Putamen (tissue), 1 donor: Measurements from ENCODE around the gene ALDH1L1.

ENCODE experiments used
- DNase-seq: peaks from one replicate; pipeline ENCODE4 v3.0.0-alpha.2; 2016; ENCODE audit warnings: low spot score

The ALDH1L1 gene

DNA sequence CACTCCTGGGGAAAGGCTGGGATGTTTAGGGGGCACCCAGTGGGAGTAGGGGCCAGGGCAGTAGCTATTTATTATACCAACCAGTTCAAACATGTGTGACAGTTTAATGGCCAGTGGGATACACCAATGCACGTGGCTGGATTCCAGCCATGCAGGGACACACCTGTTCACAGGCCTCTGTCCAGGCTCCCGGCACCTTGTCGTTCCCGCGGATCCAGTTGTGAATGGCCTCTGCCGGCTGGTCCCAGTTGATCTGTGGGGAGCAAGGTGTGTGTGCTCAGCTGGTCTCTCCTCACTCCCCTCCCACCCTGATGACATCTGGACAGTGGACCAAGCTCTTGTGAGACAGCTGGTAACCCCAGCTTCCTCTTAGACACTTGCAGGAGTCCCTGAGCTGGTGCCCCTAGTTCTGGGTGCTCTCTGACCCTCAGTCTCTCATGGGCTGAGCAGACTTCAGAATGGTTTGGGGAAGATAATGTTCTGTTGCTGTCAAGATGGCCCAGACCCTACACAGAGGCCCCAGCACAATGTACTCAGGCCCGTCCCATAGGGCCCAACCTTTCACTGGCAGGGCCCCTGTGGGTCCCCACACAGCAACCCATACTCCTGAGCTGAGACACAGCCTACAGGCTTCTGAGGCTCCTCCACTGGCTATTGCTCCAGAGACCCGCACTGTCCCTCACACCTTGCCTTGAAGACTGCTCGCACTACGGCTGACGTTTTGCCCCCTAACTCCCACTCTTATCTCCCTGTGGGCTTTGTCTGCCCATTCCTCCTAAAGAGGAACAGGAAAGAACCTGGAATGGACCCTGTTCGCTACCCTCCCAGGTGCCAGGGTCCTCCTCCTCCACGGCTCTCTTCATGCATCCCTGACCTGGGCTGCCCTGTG is 25.8 kb downstream of the ALDH1L1 start:
- DNase-seq = no peak

DNA sequence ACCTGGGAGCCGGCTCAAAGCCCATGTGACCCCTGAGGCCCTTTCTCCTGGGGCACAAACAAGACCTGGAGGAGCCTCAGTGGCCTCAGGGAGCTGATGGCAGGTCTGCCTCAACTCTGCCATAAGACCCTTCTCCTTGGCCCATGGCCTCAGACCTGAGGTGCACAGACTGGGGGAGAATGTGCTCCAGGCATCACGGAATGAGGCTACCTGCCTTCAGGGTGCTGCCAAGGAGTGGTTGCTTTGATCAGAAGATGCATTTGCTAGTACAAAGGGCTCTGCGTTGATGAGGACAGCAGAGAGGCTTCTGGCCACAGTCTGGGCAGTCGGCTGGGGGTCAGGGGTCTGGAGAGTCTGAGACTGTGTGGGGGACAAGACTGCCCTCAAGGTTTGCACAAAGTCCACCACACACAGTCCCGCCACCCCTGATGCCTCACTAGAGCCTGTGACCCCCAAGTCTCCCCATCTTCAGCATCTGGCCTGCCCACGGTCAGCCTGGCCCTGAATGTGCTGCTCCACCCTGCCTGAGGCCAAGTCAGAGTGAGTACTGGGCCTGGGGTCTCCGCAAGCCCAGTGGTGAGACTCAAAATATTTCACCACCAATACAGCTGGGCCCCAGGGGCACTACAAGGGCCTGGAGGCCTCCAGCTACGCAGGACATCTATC is 26.6 kb downstream of the ALDH1L1 start:
- DNase-seq = no peak

DNA sequence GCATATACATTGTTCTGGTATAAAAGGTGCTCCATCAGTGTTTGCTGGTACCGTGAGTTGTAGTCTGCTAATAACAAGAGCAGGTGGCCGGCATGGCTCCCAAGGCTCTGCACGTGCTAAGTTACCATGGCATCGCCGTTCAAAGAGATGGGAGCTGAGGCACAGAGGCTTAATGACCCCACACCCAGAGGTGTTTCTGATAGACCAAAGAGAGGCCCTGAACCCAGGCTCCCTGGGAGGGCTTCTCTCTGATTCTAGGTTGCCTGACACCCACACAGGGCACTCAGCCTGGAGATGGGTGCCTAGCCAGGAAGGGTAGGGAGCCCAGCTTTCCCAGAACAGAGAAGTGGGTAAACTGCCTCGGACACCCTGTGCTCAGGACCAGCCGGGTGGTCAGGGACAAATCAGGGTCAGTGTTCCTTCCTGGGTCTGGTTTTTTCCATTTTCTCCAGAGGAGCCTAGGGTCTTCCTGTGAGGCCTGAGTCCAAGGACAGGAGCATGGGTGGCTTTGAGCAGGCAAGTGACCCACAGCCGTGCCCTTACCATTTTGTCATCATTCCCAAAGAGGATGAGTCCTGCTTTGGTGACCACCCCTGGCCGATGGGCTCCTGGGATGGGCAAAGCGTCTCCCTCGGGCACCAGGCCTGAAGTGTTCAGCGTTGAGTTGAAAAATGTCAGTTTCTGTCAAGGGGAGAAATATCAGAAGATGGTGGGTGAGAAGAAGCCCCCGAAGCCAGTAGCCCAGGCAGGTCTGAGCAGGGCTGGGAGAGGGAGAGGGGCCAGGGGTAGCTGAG is 27.3 kb downstream of the ALDH1L1 start:
- no peak for DNase-seq

DNA sequence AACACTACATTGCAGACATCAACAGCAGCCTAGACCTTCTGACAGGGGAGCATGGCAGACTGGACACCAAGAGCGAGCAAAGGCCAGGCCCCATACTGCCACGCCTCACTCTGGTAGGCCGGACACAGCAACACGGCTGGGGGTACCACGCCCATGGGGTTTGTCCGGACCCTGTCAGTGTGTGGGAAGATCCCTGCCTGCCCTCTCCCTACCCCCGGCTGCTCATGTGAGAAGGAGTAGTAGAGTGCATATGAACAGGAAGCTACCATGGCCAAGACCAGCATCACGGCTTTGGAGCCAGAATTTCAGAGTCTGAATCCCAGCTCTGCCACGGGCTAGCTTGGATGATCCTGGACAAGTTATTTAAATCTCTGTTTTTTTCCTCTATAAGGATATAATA is 27.9 kb downstream of the ALDH1L1 start:
- DNase-seq = no peak

DNA sequence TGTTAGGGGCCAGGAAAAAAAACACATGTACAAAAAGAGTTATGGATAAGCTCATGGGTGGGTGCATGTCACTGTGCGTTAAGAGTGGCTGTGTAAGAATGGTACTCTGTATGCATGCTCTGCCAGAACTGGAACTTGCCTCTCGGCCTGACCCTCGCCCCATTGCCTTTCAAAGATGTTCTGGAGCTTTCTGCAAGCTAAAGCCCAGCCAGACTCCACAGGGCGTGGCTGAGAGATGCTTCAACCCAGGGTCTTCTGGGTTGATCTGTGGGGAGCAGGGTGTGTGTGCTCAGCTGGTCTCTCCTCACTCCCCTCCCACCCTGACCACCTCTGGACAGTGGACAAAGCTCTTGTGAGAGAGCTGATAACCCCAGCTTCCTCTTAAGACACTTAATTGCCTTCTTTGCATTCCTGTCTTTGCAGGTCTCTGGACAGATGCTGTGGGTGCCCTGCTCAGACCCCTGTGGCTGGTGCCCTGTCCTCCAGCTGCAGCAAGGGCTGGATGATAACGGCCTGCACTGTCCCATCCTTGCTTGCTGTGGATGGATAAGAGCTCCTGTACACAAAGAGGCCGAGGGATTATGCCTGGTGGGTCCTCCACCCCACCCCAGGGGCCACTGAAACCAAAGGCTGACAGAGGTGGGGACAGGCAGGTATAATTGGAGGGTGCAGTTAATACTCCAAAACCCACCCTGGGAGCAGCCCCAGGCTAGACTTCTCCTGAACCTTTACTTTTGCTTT is 28.7 kb downstream of the ALDH1L1 start:
- no peak for DNase-seq

DNA sequence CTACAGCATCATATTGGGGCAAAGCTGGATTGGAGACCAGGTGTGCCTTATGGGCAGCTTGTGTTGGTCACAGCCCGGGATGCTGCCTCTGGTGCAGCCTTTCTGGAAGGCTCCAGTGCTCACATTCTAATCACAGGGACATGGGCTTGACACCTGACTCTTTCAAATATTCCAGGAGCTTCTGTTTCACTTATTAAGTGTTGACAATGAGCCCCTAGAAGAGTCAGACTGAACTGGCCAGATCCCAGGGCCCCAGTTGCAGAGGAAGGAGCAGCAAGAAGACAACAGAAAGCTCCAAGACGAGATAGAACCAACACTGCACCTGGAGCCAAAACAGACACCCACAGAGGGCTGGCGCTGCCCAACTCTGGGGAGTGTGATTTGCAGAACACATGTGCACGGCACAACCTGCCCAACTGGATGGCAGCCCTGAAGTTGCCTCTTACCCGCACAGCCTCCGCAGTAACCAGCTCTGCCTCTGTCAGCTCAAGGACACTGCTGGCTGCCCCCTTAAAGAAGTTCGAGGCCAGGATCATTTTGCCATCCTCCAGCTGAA is 30.3 kb downstream of the ALDH1L1 start:
- DNase-seq = no peak

DNA sequence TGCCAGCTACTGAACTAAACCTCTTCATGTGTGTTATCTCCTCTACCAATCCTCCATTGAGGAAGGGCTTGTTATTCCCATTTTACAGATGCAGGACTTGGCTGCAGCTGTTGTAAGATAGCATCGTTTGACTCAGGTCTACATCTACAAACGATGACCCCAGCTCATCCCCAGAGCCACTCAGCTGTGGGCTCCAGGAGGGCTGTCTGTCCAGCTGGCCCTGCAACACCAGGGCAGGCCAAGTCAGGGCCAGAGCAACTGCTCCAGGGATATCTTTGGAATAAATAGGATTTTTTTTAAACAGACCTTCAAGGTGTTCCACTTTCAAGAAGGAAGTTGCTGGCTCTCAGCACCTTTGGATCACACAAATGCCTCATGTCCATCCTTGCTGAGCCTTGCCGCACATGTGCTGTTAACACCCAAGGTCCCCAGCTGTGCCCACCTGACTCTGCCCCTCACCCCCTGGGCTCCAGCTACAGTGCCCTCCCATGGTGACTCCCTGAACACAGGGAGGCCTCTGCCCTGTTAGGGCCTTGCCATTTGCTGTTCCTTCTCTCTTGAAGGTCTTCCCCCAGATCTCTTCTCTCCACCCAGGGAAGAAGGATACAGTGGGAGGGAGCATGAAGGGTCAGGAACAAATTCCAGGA is 31.0 kb downstream of the ALDH1L1 start:
- DNase-seq = no peak

DNA sequence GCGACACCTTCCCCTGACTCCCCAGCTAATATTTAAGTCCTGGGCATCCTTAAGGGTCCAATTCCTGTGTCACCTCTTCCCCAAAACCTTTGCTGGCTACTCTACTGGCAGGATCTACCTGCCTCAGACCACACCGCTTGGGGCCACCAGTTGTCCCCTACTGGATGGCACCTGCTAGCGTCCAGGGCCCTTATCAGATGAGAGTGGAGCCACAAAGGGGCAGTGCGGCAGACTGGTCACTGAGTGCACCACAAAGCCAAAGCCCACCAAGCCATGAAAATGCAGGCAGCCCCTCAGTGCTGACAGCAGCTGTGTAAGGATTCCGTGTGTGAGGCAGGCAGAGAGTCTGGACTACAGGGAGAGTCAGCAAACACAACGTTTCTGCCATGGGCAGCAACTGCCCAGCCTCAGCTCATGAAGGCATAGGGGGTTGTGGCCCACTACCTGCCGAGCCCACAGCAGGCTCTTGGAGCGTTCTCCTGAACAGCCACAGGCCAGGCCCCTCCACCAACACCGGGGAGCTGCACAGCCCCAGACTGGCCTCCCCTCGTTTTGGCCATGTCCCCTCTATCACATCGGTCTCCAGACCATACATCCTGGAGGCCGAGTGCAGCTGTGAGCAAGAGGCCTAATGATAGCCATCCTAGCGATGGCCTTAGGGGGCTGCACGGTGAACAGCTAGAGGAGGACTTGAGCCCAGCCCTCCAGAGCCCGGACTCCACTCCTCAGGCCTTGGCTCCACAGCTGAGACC is 32.3 kb downstream of the ALDH1L1 start:
- no peak for DNase-seq

DNA sequence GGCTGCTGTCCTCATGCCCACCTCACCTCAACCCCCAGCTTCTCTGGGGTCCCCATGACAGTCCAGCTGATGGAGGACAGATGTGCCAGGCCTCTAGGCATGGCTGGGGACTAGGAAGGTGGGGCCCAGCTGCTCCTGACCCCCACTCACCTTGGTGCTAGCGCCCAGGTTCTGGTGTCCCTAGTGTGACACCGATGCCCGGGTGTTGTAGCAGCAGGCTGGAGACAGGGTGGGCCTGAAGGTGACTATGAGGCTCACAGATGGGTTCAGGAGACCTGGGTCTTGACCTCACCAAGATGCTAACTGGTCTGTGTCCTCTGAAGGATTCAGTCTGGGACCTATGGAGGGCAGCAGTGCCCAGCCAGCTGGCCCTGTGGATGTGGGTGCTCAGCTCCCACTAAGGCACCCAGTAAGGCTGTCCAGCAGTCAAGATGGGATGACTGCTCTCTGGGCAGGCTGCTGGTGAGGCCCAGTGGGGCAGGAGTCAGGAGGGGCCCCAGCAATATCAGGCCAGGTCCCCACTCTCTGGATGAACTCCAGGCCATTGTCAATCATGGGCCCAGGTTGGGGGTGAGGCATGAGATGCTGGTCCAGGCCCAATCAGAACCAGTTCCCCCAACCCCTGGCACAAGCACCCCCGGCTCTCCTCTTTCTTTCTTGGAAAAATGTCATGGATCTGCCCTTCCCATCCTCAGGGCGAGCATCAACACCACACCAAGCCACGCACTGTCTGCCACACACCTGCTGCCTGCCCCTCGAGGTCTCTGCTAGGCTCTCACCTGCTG is 33.0 kb downstream of the ALDH1L1 start:
- no peak for DNase-seq

DNA sequence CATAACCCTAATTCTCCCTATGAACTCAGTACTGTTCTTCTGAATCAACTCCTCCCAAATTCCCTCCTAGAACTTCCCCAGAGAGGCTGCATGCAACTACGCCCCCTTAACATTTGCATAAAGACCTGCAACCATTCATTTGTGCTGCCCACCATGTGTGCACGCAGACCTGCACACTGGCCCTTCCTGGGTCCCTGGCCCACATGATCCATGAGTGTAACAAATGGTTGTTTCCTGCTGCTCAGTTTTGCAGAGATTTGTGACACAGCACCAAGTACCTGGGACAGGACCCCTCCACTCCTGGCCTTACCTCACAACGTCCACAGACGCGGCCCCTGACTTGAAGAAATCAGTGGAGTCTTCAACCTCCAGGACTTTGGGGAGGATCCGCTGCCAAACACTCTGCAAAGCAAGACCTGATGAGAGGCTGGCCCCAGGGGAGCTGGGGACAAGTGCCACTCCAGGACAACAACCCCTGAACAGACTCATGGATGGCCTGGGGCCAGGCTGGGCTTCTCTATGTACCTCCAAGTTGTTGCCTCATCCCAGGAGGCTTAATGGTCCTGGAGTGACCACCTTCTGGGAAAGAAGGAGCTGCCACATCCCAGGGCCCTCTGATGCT is 33.8 kb downstream of the ALDH1L1 start:
- DNase-seq = no peak

DNA sequence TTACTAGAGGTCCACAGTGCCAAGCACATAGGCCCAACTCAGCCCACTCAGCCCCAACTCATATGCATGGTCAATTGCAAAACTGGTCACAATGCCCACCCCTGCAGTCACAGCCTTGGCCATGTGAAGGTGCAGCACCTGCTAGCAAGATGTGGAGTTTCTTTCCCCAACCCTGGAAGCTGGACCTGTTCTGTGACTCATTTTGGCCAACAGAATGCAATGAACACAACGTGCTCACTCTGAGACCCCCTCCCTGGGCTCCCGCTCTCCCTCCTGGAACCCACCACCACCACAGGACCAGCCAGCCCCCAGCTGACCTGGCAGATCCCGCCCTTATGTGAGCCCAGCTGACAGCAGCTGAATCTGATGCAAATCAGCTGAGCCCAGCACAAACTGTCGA is 34.4 kb downstream of the ALDH1L1 start:
- DNase-seq = no peak

DNA sequence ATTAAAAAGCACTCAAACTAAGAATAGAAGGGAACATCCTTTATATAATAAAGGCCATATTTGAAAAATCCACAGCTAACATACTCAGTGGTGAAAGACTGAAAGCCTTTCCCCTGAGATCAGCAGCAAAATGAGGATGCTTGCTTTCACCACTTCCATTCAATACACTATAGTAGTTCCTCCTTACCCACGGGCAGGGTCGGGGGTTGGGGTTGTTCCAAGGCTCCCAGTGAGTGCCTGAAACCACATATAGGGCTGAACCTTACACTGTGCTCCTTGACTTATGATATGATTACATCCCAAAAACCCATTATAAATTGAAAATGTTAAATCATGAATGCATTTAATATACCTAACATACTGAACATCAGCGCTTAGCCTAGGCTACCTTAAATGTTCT is 37.7 kb downstream of the ALDH1L1 start:
- DNase-seq = no peak

DNA sequence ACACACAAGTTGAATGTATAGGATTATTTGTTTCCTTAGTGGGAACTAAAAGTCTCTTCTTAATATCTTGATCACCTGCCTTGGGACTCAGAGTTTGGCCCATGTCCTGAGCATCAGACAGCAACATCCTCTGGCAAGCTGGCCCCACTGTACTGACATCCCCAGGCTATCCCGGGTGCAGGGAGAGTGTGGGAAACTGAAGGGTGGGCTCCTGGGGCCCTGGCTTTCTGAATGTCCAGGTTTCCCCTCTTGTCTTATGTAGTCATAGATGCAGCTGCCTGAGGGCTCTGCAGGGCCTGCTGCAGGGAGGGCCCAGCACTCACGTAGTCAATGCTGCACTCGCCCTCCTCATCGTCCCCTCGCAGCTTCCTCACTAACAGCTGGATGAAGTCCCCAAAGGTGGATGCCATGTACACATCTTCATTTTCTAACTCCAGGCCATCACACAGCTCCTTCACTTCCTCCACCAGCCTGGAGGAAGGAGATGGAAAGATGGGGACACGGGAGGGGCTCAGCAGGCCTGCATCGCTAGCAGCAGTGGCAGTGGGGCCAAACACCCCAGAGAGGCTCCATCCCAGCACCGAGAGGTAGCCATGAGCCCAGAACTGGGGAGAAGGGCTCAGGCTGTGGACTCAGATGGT is 42.8 kb downstream of the ALDH1L1 start:
- no peak for DNase-seq

DNA sequence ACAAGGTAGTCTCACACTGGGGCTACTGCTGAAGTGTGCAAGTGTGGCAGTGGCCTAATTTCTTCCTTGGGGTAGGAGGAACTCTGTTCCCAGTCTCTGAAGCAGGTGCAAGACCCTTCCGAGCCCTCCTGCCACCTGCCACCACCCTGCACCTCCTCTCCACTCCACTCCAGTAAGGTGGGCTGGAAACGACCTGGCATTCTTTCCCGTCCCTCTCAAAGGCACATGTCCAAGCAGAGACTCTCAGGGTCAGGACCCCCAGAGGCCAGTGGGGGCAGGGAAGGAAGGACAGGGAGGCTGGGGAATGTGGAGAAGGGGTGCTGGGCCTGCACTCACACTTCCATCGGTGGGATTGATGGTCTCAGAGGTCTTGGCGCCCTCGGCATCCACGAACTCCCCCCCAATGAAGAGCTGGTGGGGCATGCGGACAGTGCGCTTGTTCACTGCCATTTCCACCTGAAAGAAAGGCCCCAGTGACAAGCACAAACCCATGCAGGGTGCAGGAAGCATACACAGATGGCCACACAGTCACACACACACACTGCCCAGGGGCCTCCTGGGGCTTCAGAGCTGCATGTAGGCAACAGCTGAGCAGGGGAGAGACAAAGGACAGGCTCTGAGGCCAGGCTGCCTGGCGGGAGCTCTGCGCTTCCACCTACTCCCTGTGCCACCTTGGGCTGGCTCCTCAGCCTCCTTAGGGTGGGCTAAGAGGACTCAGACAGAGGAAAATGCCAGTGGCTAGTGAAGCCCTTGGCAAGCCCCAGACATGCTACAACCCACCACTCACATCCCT is 43.8 kb downstream of the ALDH1L1 start:
- no peak for DNase-seq

DNA sequence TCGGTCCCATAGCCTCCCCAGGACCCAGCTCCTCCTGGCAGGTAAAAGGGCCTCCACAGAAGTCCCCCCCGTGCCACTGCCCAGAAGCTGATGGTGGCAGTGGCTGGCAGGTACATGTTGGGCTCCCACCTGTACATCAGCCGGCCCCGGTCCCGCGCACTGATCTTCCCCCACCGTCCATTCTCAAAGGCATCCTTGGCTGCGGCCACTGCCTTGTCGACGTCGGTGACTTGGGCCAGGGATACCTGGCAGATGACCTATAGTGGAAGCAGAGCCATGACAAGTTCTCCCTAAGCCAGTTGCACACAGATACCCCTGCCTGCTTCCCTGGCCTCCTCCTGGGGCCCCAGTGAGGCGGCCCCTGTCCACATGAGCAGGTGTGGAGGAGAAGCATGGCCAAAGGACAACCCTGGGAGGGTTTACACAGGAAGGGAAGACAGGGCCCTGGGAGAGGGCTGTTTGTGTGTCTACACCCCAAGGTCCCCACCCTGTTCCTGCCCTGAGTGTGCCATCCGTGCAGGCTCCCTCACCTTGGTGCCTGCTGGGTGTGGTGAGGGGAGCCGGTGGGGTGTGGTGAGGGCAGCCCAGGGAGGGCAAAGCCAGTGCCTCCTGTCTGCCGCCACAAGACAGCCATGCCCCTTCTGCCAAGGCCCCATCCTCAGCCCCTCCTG is 44.8 kb downstream of the ALDH1L1 start:
- no peak for DNase-seq

DNA sequence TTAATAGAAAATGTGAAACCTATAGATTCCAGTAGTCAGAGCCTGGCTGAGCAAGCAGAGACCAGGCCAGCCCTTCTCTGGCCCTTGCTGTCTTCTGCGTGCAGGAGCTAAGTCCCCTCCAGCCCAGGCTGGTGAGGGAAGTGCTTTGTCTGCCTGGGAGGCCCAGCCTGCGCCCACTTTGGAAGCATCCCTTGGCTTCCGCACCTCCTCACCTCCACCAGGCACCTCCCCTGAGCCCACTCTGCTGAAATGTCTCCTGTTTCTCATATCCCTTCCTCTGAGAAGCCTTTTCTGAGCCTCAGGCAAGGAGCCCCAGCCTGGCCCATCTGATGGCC is 45.3 kb downstream of the ALDH1L1 start:
- DNase-seq = no peak

DNA sequence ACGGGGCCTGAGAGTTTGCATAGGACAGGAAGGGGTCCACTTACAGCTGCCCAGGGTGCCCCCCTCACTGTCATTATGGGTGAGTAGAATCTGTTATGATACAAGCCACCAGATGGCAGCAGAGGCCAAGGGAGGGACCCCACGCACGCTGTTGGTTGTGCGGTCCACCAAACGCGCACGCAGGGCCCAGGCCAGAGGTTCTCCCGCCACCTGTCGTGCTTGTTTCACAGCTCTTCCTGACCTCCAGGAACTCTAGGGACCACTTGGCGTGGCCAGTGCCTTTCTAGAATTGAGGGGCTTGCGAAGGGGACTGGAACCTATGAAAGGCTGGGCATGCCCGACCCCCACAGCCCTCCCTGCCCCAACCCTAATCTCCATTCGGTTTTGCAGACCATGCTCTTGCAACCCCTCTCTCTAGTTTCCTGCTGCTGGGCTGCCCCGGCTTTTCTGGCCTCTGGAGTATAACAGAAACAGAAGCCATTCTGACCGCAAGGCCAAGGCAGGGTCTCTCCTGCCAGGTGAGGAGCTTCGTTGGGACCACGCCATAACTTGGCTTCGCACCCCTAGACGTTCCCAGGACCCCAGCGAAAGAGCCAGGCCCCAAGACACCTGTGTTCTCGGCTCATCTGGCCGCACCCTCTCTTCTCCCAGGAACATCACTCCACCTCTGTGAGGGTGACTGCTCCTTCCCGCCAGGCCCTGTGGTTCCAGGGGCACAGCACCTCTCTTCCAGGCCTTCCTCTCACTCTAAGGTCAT is 46.0 kb downstream of the ALDH1L1 start:
- DNase-seq = peak; percentile 18
